OCI-LY3 (cell line): Measurements from ENCODE around the gene ADD1.

Experiments used
- H2AFZ ChIP-seq: fragments of 200-600, 300-600 bp; shearing (Covaris generic); 2 replicates; pipeline ENCODE4 v1.6.0; 2014; ENCODE audit warnings: antibody characterized with exemption, low read depth, low read length
- H3K27ac ChIP-seq: fragments of 200-600, 300-600 bp; sonication (generic); 2 replicates; pipeline ENCODE4 v1.5.1; 2014; ENCODE audit warnings: mild to moderate bottlenecking, low read length, moderate library complexity, mixed read lengths
- H3K27me3 ChIP-seq: fragments of 200-600, 300-600 bp; sonication (generic); 2 replicates; pipeline ENCODE4 v1.6.1; 2014; ENCODE audit warnings: low read depth, low read length, mixed read lengths
- H3K36me3 ChIP-seq: fragments of 200-600, 300-600 bp; sonication (generic); replicated peaks from 2 replicates; pipeline ENCODE3; 2014; ENCODE audit warnings: low read depth, low read length, mixed read lengths
- H3K4me1 ChIP-seq: fragments of 300-600, 200-600 bp; sonication (generic); 2 replicates; pipeline ENCODE4 v1.6.1; 2014; ENCODE audit warnings: low read length, mixed read lengths
- H3K4me2 ChIP-seq: fragments of 200-600, 300-600 bp; sonication (generic); 2 replicates; pipeline ENCODE4 v1.6.1; 2014; ENCODE audit warnings: low read length, mixed read lengths
- H3K4me3 ChIP-seq: fragments of 300-600, 200-600 bp; sonication (generic); 2 replicates; pipeline ENCODE4 v1.5.1; 2014; ENCODE audit warnings: antibody characterized with exemption, mild to moderate bottlenecking, low read length, moderate library complexity
- H3K79me2 ChIP-seq: fragments of 300-600, 200-600 bp; shearing (Covaris generic); 2 replicates; pipeline ENCODE4 v1.6.1; 2014; ENCODE audit warnings: mild to moderate bottlenecking, low read length, mixed read lengths
- H3K9ac ChIP-seq: fragments of 300-600, 200-600 bp; shearing (Covaris generic); 2 replicates; pipeline ENCODE4 v1.6.0; 2014; ENCODE audit warnings: mild to moderate bottlenecking, low read length, moderate library complexity
- H3K9me3 ChIP-seq: fragments of 200-600, 300-600 bp; shearing (Covaris generic); 2 replicates; pipeline ENCODE4 v1.6.1; 2014; ENCODE audit warnings: low read length, mixed read lengths; ENCODE audit not compliant: insufficient read depth
- H4K20me1 ChIP-seq: fragments of 200-600, 300-600 bp; sonication (generic); 2 replicates; pipeline ENCODE4 v1.6.1; 2016; ENCODE audit warnings: low read length, mixed read lengths; ENCODE audit not compliant: insufficient read depth
- CTCF ChIP-seq: fragments of 200-600, 300-600 bp; sonication (generic); IDR thresholded peaks from 2 replicates; pipeline ENCODE4 v1.5.1; 2014; ENCODE audit warnings: antibody characterized with exemption, low read length, low read depth
- EZH2phosphoT487 ChIP-seq: fragments of 200-600 bp; shearing (Covaris generic); IDR thresholded peaks from 2 replicates; pipeline ENCODE4 v1.6.1; 2018; ENCODE audit warnings: antibody characterized with exemption, mixed run types, low read depth

ADD1 gene

GRCh38 chr4:2795893-2796848 lies 47.5 kb upstream of the ADD1 start:
- H3K4me2 ChIP-seq: peak overlapping the region; percentile 61
- peaks cover 66% of the 10 kb centered on the region for H3K4me1 ChIP-seq
- H3K9ac ChIP-seq: peak overlapping the region; percentile 16; the same call in 1 of the 2 replicates

GRCh38 chr4:2796849-2797544 lies 46.6 kb upstream of the ADD1 start:
- H4K20me1 ChIP-seq: no peaks in the 10 kb centered on the region
- H3K36me3 ChIP-seq: no peaks in the 10 kb centered on the region
- H3K9me3 ChIP-seq: no peaks in the 10 kb centered on the region
- H2AFZ ChIP-seq: no peak overlapping the region
- no peak overlapping the region for H3K27ac ChIP-seq
- H3K9ac ChIP-seq: no peak overlapping the region
- no peaks in the 10 kb centered on the region for H3K27me3 ChIP-seq
- no peaks in the 10 kb centered on the region for H3K79me2 ChIP-seq
- H3K4me2 ChIP-seq: no peak overlapping the region
- H3K4me3 ChIP-seq: no peak overlapping the region
- peaks cover 75% of the 10 kb centered on the region for H3K4me1 ChIP-seq
- no peak for TF ChIP-seq CTCF
- no peak for TF ChIP-seq EZH2phosphoT487

More at GRCh38 chr4:2795893-2796848, 47.5 kb upstream of the ADD1 start:
- Histone ChIP-seq H3K27me3 (no peaks in the 10 kb centered on the region), H3K36me3 (no peaks in the 10 kb centered on the region), H3K27ac (no peak overlapping the region; the same call in 1 of the 2 replicates), H4K20me1 (no peaks in the 10 kb centered on the region), H3K4me3 (peak overlapping the region; percentile 55; the same call in 1 of the 2 replicates), H3K9me3 (no peaks in the 10 kb centered on the region), H2AFZ (no peak overlapping the region), H3K79me2 (no peaks in the 10 kb centered on the region)
- TF ChIP-seq EZH2phosphoT487 (no peak), CTCF (no peak)

GRCh38 chr4:2797545-2798305 lies 45.9 kb upstream of the ADD1 start:
- Histone ChIP-seq H3K79me2 (no peaks in the 10 kb centered on the region), H3K4me3 (peak overlapping the region; percentile 59; the same call in 1 of the 2 replicates), H2AFZ (no peak overlapping the region), H3K9me3 (no peaks in the 10 kb centered on the region), H3K27me3 (no peaks in the 10 kb centered on the region), H4K20me1 (no peaks in the 10 kb centered on the region), H3K27ac (peak overlapping the region; percentile 14; the same call in 1 of the 2 replicates), H3K9ac (peak overlapping the region; percentile 34; the same call in 1 of the 2 replicates), H3K4me2 (peak overlapping the region; percentile 77), H3K36me3 (no peaks in the 10 kb centered on the region), H3K4me1 (peaks cover 77% of the 10 kb centered on the region)
- TF ChIP-seq EZH2phosphoT487 (no peak), CTCF (no peak)
